Activated T-helper 2 cell treated with anti-CD3 and anti-CD28 coated beads, Interferon-gamma antibody, Interleukin-2, Interleukin-4, amounts not matched to agents 10 μg/mL and 5 μg/mL and 100 μg/mL, durations not matched to agents 14 hours and 24 hours and 36 hours (primary cell): Measurements from ENCODE around the gene PSMA6. TPM values are rescaled to one million over a fixed set of nuclear protein-coding genes. Genes with fewer than 3 reads are reported as not detected.
"Not testable (repeated sequence)": the region's sequence is repeated elsewhere in the genome, so short reads cannot be mapped to it uniquely, and the experiment has no call there.

Source experiments
- DNase-seq: peaks from one replicate; pipeline ENCODE4 v3.0.0; 2021; ENCODE audit warnings: low spot score
- H3K27ac Mint-ChIP-seq: one replicate; pipeline ENCODE4 v1.8.0; 2021; ENCODE audit warnings: mixed read lengths
- H3K27me3 Mint-ChIP-seq: one replicate; pipeline ENCODE4 v1.8.0; 2021; ENCODE audit warnings: low read depth, mixed read lengths
- H3K36me3 Mint-ChIP-seq: one replicate; pipeline ENCODE4 v1.8.0; 2021; ENCODE audit warnings: low read depth, mixed read lengths
- H3K4me1 Mint-ChIP-seq: one replicate; pipeline ENCODE4 v1.8.0; 2021; ENCODE audit warnings: low read depth, mixed read lengths
- H3K4me3 Mint-ChIP-seq: one replicate; pipeline ENCODE4 v1.8.0; 2021; ENCODE audit warnings: low read depth, mild to moderate bottlenecking, moderate library complexity, mixed read lengths
- H3K9me3 Mint-ChIP-seq: one replicate; pipeline ENCODE4 v1.8.0; 2021; ENCODE audit warnings: mixed read lengths
- intact Hi-C: fragments of 100-400 bp; cut with micrococcal nuclease; formaldehyde crosslinking; loops from one replicate; pipeline ENCODE4 v1.15.1; 2023
- total RNA-seq: library from RNA; stranded (reverse); gene quantifications from 2 replicates; pipeline ENCODE4 v1.2.3, GENCODE V29; 2022

The PSMA6 gene
- total RNA-seq, 1 donor from 2014 or later, result 397 TPM

GRCh38 chr14:35333797-35334743 lies 41.9 kb downstream of the PSMA6 start:
- H3K36me3 Mint-ChIP-seq, result no peaks in the 10 kb centered on the region
- intact Hi-C loops, result loop anchor here (1.0 to 2.0 kb wide), 7 partner anchors 19 to 82 kb away; partner anchors contain the start of genes NFKBIA and PSMA6
- H3K27me3 Mint-ChIP-seq, result no peaks in the 10 kb centered on the region
- peak overlapping the region; percentile 37 for H3K4me3 Mint-ChIP-seq
- H3K27ac Mint-ChIP-seq, result peak overlapping the region; percentile 96
- DNase-seq, result no peak
- H3K9me3 Mint-ChIP-seq, result no peaks in the 10 kb centered on the region
- peaks cover 32% of the 10 kb centered on the region for H3K4me1 Mint-ChIP-seq

- peak overlapping the region; percentile 33 for H3K27ac Mint-ChIP-seq
These were observed 43.4 kb downstream of the PSMA6 start for GRCh38 chr14:35335388-35336092.

GRCh38 chr14:35336171-35336493 lies 44.0 kb downstream of the PSMA6 start:
- peaks cover 38% of the 10 kb centered on the region for H3K4me1 Mint-ChIP-seq
- peak overlapping the region; percentile 66 for H3K27ac Mint-ChIP-seq
- DNase-seq, H3K27me3 Mint-ChIP-seq, H3K9me3 Mint-ChIP-seq, H3K4me3 Mint-ChIP-seq, intact Hi-C loops, H3K36me3 Mint-ChIP-seq: not testable (repeated sequence)

More at GRCh38 chr14:35335388-35336092, 43.4 kb downstream of the PSMA6 start:
- intact Hi-C loops, result no loop called here
- Mint-ChIP-seq H3K4me1 (peaks cover 38% of the 10 kb centered on the region), H3K36me3 (no peaks in the 10 kb centered on the region), H3K9me3 (no peaks in the 10 kb centered on the region), H3K27me3 (no peaks in the 10 kb centered on the region), H3K4me3 (no peak overlapping the region)
- no peak for DNase-seq

- Mint-ChIP-seq H3K27ac (peak overlapping the region; percentile 66), H3K4me3 (no peak overlapping the region), H3K4me1 (peaks cover 36% of the 10 kb centered on the region), H3K9me3 (no peaks in the 10 kb centered on the region), H3K27me3 (no peaks in the 10 kb centered on the region), H3K36me3 (no peaks in the 10 kb centered on the region)
- DNase-seq, result no peak
- intact Hi-C loops, result no loop called here
These were observed 44.5 kb downstream of the PSMA6 start for GRCh38 chr14:35336494-35337268.

GRCh38 chr14:35337269-35338255 lies 45.4 kb downstream of the PSMA6 start:
- H3K36me3 Mint-ChIP-seq, result no peaks in the 10 kb centered on the region
- no peaks in the 10 kb centered on the region for H3K9me3 Mint-ChIP-seq
- no peak for DNase-seq
- H3K27ac Mint-ChIP-seq, result peak overlapping the region; percentile 55
- no peaks in the 10 kb centered on the region for H3K27me3 Mint-ChIP-seq
- intact Hi-C loops, result no loop called here
- H3K4me3 Mint-ChIP-seq, result no peak overlapping the region
- peaks cover 28% of the 10 kb centered on the region for H3K4me1 Mint-ChIP-seq

- Mint-ChIP-seq H3K27me3 (no peaks in the 10 kb centered on the region), H3K4me1 (peaks cover 15% of the 10 kb centered on the region), H3K36me3 (no peaks in the 10 kb centered on the region), H3K27ac (no peak overlapping the region), H3K4me3 (no peak overlapping the region), H3K9me3 (no peaks in the 10 kb centered on the region)
- intact Hi-C loops, result no loop called here
- DNase-seq, result no peak
These were observed 46.7 kb downstream of the PSMA6 start for GRCh38 chr14:35338731-35339405.

- H3K27ac Mint-ChIP-seq, result peak overlapping the region; percentile 15
- no peaks in the 10 kb centered on the region for H3K9me3 Mint-ChIP-seq
These were observed 47.7 kb downstream of the PSMA6 start for GRCh38 chr14:35339761-35340406.

GRCh38 chr14:35340616-35341453 lies 48.7 kb downstream of the PSMA6 start:
- no peaks in the 10 kb centered on the region for H3K27me3 Mint-ChIP-seq
- peaks cover 15% of the 10 kb centered on the region for H3K4me1 Mint-ChIP-seq
- H3K9me3 Mint-ChIP-seq, result no peaks in the 10 kb centered on the region
- H3K36me3 Mint-ChIP-seq, result no peaks in the 10 kb centered on the region
- DNase-seq, result no peak
- intact Hi-C loops, result no loop called here
- no peak overlapping the region for H3K4me3 Mint-ChIP-seq
- no peak overlapping the region for H3K27ac Mint-ChIP-seq

More at GRCh38 chr14:35339761-35340406, 47.7 kb downstream of the PSMA6 start:
- no peak for DNase-seq
- intact Hi-C loops, result no loop called here
- peaks cover 15% of the 10 kb centered on the region for H3K4me1 Mint-ChIP-seq
- H3K36me3 Mint-ChIP-seq, result no peaks in the 10 kb centered on the region
- no peaks in the 10 kb centered on the region for H3K27me3 Mint-ChIP-seq
- no peak overlapping the region for H3K4me3 Mint-ChIP-seq

GRCh38 chr14:35341454-35341750 lies 49.2 kb downstream of the PSMA6 start:
- H3K4me3 Mint-ChIP-seq, result no peak overlapping the region
- H3K27me3 Mint-ChIP-seq, result no peaks in the 10 kb centered on the region
- no peaks in the 10 kb centered on the region for H3K36me3 Mint-ChIP-seq
- no peak overlapping the region for H3K27ac Mint-ChIP-seq
- peaks cover 15% of the 10 kb centered on the region for H3K4me1 Mint-ChIP-seq
- no peak for DNase-seq
- intact Hi-C loops, result no loop called here
- no peaks in the 10 kb centered on the region for H3K9me3 Mint-ChIP-seq

GRCh38 chr14:35341751-35342488 lies 49.7 kb downstream of the PSMA6 start:
- peaks cover 13% of the 10 kb centered on the region for H3K4me1 Mint-ChIP-seq
- H3K4me3 Mint-ChIP-seq, result no peak overlapping the region
- no peak for DNase-seq
- no peaks in the 10 kb centered on the region for H3K36me3 Mint-ChIP-seq
- H3K27ac Mint-ChIP-seq, result no peak overlapping the region
- H3K9me3 Mint-ChIP-seq, result no peaks in the 10 kb centered on the region
- intact Hi-C loops, result no loop called here
- H3K27me3 Mint-ChIP-seq, result no peaks in the 10 kb centered on the region
